Stimulated activated CD8-positive, alpha-beta memory T cell treated with anti-CD3 and anti-CD28 coated beads, Interleukin-15, amount 100 ng/mL, for 24 hours (primary cell): ENCODE measurements around the gene SMYD3.

Experiments
- DNase-seq: peaks from one replicate; pipeline ENCODE4 v3.0.0-alpha.2; 2020; ENCODE audit warnings: low read depth

The SMYD3 gene

GRCh38 chr1:246515390-246516005 is 8.4 kb upstream of the SMYD3 start:
- no peak for DNase-seq

- DNase-seq = no peak
Observed at GRCh38 chr1:246513619-246514343, 6.7 kb upstream of the SMYD3 start.

- no peak for DNase-seq
Observed at GRCh38 chr1:246513041-246513440, 6.0 kb upstream of the SMYD3 start.

GRCh38 chr1:246512635-246513034 is 5.6 kb upstream of the SMYD3 start:
- no peak for DNase-seq

- no peak for DNase-seq
Observed at GRCh38 chr1:246512230-246512629, 5.2 kb upstream of the SMYD3 start.

- no peak for DNase-seq
Observed at GRCh38 chr1:246511203-246511602, 4.1 kb upstream of the SMYD3 start.

GRCh38 chr1:246510147-246511030 is 3.3 kb upstream of the SMYD3 start:
- no peak for DNase-seq

- no peak for DNase-seq
Observed at GRCh38 chr1:246508897-246509688, 2.0 kb upstream of the SMYD3 start.

GRCh38 chr1:246506367-246506673 is 759 bp downstream of the SMYD3 start:
- DNase-seq = no peak

- no peak for DNase-seq
Observed at GRCh38 chr1:246503341-246503740, 3.7 kb downstream of the SMYD3 start.

- DNase-seq = no peak
Observed at GRCh38 chr1:246497331-246497915, 9.7 kb downstream of the SMYD3 start.

GRCh38 chr1:246492611-246493245 is 14.4 kb downstream of the SMYD3 start:
- no peak for DNase-seq

GRCh38 chr1:246491551-246492053 is 15.5 kb downstream of the SMYD3 start:
- DNase-seq = no peak

- DNase-seq = no peak
Observed at GRCh38 chr1:246488674-246489073, 18.4 kb downstream of the SMYD3 start.

GRCh38 chr1:246483569-246483933 is 23.5 kb downstream of the SMYD3 start:
- DNase-seq = no peak

- DNase-seq = no peak
Observed at GRCh38 chr1:246482805-246483568, 24.1 kb downstream of the SMYD3 start.

GRCh38 chr1:246479061-246479460 is 28.0 kb downstream of the SMYD3 start:
- DNase-seq = no peak

- no peak for DNase-seq
Observed at GRCh38 chr1:246477634-246478033, 29.4 kb downstream of the SMYD3 start.

GRCh38 chr1:246476771-246477170 is 30.3 kb downstream of the SMYD3 start:
- no peak for DNase-seq

- no peak for DNase-seq
Observed at GRCh38 chr1:246471688-246472087, 35.4 kb downstream of the SMYD3 start.
